SK-N-SH treated with all-trans-retinoic acid at 6 μM for 48 hours (cell line): Measurements from ENCODE around the gene LEMD3.

Experiments
- ATAC-seq: fragments of 200-7000 bp; cut with Tn5 transposase; 3 replicates; pipeline ENCODE4 v1.9.1; 2020; ENCODE audit warnings: mild to moderate bottlenecking, moderate library complexity
- ARNTL ChIP-seq: fragments of 450-650 bp; formaldehyde crosslinking; IDR thresholded peaks from 2 replicates; pipeline ENCODE4 v1.5.0; 2020; ENCODE audit warnings: low read depth, mild to moderate bottlenecking, moderate library complexity, borderline replicate concordance
- BACH2 ChIP-seq: fragments of 250-450 bp; sonication (Bioruptor Pico); IDR thresholded peaks from 2 replicates; pipeline ENCODE4 v1.9.0; 2021; ENCODE audit warnings: mild to moderate bottlenecking, borderline replicate concordance
- CSDC2 ChIP-seq: fragments of 250-450 bp; sonication (Bioruptor Pico); IDR thresholded peaks from 2 replicates; pipeline ENCODE4 v1.5.0; 2020; ENCODE audit warnings: mild to moderate bottlenecking, moderate library complexity
- ESRRG ChIP-seq: fragments of 250-450 bp; sonication (Bioruptor Pico); IDR thresholded peaks from 2 replicates; pipeline ENCODE4 v1.6.1; 2021; ENCODE audit warnings: mild to moderate bottlenecking
- GLIS3 ChIP-seq: fragments of 250-450 bp; sonication (Bioruptor Pico); IDR thresholded peaks from 2 replicates; pipeline ENCODE4 v1.5.0; 2020; ENCODE audit warnings: mild to moderate bottlenecking, moderate library complexity
- ISL1 ChIP-seq: fragments of 250-450 bp; sonication (Bioruptor Pico); IDR thresholded peaks from 2 replicates; pipeline ENCODE4 v2.1.2; 2022; ENCODE audit warnings: mild to moderate bottlenecking, moderate library complexity
- PPARA ChIP-seq: fragments of 250-450 bp; sonication (Bioruptor Pico); IDR thresholded peaks from 2 replicates; pipeline ENCODE4 v1.5.0; 2020; ENCODE audit warnings: mild to moderate bottlenecking, borderline replicate concordance
- RARB ChIP-seq: fragments of 250-450 bp; sonication (Bioruptor Pico); IDR thresholded peaks from 2 replicates; pipeline ENCODE4 v1.8.0; 2021; ENCODE audit warnings: mild to moderate bottlenecking, moderate library complexity
- SNAI2 ChIP-seq: fragments of 250-450 bp; sonication (Bioruptor Pico); IDR thresholded peaks from 2 replicates; pipeline ENCODE4 v1.5.0; 2020; ENCODE audit warnings: mild to moderate bottlenecking, moderate library complexity
- TCF4 ChIP-seq: fragments of 250-450 bp; sonication (Bioruptor Pico); IDR thresholded peaks from 2 replicates; pipeline ENCODE4 v1.8.0; 2021; ENCODE audit warnings: mild to moderate bottlenecking, moderate library complexity, borderline replicate concordance
- TOX ChIP-seq: fragments of 250-450 bp; sonication (Bioruptor Pico); IDR thresholded peaks from 2 replicates; pipeline ENCODE4 v1.8.0; 2021; ENCODE audit warnings: mild to moderate bottlenecking, moderate library complexity, borderline replicate concordance
- ZFP3 ChIP-seq: fragments of 250-450 bp; sonication (Bioruptor Pico); IDR thresholded peaks from 2 replicates; pipeline ENCODE4 v1.5.0; 2020; ENCODE audit warnings: mild to moderate bottlenecking, moderate library complexity
- ZFP30 ChIP-seq: fragments of 450-650 bp; formaldehyde crosslinking; IDR thresholded peaks from 2 replicates; pipeline ENCODE4 v1.5.0; 2022; ENCODE audit warnings: mild to moderate bottlenecking, moderate library complexity
- ZNF565 ChIP-seq: fragments of 450-650 bp; formaldehyde crosslinking; conservative IDR thresholded peaks from 2 replicates; pipeline ENCODE4 v1.5.0; 2020; ENCODE audit warnings: low read depth, mild to moderate bottlenecking, moderate library complexity
- ZNF70 ChIP-seq: fragments of 450-650 bp; formaldehyde crosslinking; IDR thresholded peaks from 2 replicates; pipeline ENCODE4 v1.5.0; 2020; ENCODE audit warnings: mild to moderate bottlenecking, moderate library complexity
- ZNF8 ChIP-seq: fragments of 450-650 bp; formaldehyde crosslinking; IDR thresholded peaks from 2 replicates; pipeline ENCODE4 v1.5.0; 2020; ENCODE audit warnings: mild to moderate bottlenecking, moderate library complexity
- TF ChIP-seq, protein P1 (sequence below): fragments of 250-450 bp; sonication (Bioruptor Pico); IDR thresholded peaks from 2 replicates; pipeline ENCODE4 v1.5.1; 2021; ENCODE audit warnings: mild to moderate bottlenecking, moderate library complexity
- TF ChIP-seq, protein P2 (sequence below): fragments of 250-450 bp; sonication (Bioruptor Pico); IDR thresholded peaks from 2 replicates; pipeline ENCODE4 v1.5.0; 2020; ENCODE audit warnings: mild to moderate bottlenecking, moderate library complexity
- TF ChIP-seq, protein P3 (sequence below): fragments of 250-450 bp; sonication (Bioruptor Pico); IDR thresholded peaks from 2 replicates; pipeline ENCODE4 v1.5.1; 2020; ENCODE audit warnings: low read depth, mild to moderate bottlenecking, moderate library complexity
- TF ChIP-seq, protein P4 (sequence below): fragments of 250-450 bp; sonication (Bioruptor Pico); IDR thresholded peaks from 2 replicates; pipeline ENCODE4 v1.8.0; 2020; ENCODE audit warnings: mild to moderate bottlenecking, moderate library complexity, borderline replicate concordance
- TF ChIP-seq, protein P5 (sequence below): fragments of 250-450 bp; sonication (Bioruptor Pico); IDR thresholded peaks from 2 replicates; pipeline ENCODE4 v1.8.0; 2021; ENCODE audit warnings: low read depth, mild to moderate bottlenecking, moderate library complexity, borderline replicate concordance

LEMD3 gene

DNA sequence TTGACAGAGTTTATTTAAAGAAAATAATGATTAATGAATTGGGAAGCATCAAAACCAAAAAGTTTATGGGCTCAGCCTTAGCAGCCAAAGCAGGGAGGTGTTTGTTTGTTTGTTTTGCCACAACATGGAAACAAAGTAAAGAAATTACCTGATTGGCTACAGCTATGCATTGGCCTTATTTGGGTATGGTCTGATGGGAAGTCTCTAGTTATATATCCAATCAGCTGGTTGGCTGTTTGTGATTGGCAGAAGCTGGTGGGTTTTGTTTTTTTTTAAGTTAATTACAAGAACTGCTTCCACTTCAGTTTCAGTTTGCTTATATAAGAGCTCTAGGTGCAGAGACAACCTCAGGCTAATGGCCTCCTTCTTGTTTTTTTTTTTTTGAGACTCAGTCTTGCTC, 4.6 kb upstream of the LEMD3 start:
- no peak for TF ChIP-seq TOX (CRISPR knock-in tag)
- no peak for TF ChIP-seq CSDC2 (CRISPR knock-in tag)

DNA sequence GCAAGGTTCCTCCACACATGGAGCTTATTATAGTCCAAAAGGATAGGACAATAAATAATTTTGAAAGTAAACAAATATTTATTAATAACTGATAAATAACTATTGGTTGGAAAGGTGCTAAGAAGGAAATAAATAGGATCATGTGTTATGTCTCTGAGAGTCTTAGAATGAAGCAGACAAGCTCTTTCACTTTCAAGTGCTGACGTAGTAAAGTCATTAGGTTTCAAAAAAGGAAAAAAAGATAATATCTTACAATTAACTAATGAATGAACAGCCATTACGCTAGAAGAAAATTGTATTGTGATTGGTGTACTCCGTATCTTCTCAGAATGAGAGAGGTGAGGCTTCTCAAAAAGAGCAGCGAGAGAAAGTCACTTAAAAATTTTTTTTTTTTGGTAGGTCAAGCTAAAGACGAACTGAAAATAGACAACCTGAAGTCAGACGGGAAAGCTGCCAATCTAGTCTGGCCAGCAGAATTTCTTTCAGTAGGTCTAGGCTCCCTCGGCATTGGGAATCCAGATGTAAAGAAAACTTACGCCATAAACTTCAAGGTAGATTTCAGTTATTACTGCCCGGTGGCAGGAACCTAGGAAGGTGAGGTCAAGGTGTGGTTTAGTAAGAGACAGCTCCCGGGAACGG, 583 bp upstream of the LEMD3 start:
- ATAC-seq = no peak
- TF ChIP-seq TCF4 (CRISPR knock-in tag) = no peak
- TF ChIP-seq ZNF565 (CRISPR knock-in tag) = no peak
- no peak for TF ChIP-seq ZFP3
- no peak for TF ChIP-seq GLIS3 (CRISPR knock-in tag)
- TF ChIP-seq, protein P1, sequence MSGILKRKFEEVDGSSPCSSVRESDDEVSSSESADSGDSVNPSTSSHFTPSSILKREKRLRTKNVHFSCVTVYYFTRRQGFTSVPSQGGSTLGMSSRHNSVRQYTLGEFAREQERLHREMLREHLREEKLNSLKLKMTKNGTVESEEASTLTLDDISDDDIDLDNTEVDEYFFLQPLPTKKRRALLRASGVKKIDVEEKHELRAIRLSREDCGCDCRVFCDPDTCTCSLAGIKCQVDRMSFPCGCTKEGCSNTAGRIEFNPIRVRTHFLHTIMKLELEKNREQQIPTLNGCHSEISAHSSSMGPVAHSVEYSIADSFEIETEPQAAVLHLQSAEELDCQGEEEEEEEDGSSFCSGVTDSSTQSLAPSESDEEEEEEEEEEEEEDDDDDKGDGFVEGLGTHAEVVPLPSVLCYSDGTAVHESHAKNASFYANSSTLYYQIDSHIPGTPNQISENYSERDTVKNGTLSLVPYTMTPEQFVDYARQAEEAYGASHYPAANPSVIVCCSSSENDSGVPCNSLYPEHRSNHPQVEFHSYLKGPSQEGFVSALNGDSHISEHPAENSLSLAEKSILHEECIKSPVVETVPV (CRISPR knock-in tag) = no peak
- TF ChIP-seq BACH2 (CRISPR knock-in tag) = no peak

More for the DNA sequence above, 4.6 kb upstream of the LEMD3 start:
- ATAC-seq = no peak

DNA sequence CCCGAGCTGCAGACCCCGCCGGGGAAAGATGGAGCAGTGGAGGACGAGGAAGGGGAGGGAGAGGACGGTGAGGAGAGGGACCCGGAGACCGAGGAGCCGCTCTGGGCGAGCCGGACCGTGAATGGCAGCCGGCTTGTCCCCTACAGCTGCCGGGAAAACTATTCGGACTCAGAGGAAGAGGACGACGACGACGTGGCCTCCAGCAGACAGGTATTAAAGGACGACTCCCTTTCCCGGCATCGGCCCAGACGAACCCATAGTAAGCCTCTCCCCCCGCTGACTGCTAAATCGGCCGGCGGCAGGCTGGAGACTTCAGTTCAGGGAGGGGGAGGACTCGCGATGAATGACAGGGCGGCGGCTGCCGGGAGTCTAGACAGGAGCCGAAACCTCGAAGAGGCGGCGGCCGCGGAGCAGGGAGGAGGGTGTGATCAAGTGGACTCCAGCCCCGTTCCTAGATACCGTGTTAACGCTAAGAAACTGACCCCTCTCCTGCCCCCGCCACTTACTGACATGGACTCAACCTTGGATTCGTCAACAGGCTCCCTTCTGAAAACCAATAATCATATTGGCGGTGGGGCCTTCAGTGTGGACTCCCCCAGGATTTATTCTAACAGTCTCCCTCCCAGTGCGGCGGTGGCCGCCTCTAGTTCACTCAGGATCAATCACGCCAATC, 962 bp downstream of the LEMD3 start:
- peak; percentile 64 for ATAC-seq
- TF ChIP-seq ESRRG (no peak), ARNTL (CRISPR knock-in tag) (no peak), TCF4 (CRISPR knock-in tag) (no peak), ZNF70 (CRISPR knock-in tag) (no peak), CSDC2 (CRISPR knock-in tag) (no peak), SNAI2 (CRISPR knock-in tag) (no peak)
- TF ChIP-seq, protein P2, sequence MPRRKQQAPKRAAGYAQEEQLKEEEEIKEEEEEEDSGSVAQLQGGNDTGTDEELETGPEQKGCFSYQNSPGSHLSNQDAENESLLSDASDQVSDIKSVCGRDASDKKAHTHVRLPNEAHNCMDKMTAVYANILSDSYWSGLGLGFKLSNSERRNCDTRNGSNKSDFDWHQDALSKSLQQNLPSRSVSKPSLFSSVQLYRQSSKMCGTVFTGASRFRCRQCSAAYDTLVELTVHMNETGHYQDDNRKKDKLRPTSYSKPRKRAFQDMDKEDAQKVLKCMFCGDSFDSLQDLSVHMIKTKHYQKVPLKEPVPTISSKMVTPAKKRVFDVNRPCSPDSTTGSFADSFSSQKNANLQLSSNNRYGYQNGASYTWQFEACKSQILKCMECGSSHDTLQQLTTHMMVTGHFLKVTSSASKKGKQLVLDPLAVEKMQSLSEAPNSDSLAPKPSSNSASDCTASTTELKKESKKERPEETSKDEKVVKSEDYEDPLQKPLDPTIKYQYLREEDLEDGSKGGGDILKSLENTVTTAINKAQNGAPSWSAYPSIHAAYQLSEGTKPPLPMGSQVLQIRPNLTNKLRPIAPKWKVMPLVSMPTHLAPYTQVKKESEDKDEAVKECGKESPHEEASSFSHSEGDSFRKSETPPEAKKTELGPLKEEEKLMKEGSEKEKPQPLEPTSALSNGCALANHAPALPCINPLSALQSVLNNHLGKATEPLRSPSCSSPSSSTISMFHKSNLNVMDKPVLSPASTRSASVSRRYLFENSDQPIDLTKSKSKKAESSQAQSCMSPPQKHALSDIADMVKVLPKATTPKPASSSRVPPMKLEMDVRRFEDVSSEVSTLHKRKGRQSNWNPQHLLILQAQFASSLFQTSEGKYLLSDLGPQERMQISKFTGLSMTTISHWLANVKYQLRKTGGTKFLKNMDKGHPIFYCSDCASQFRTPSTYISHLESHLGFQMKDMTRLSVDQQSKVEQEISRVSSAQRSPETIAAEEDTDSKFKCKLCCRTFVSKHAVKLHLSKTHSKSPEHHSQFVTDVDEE (CRISPR knock-in tag) = no peak

DNA sequence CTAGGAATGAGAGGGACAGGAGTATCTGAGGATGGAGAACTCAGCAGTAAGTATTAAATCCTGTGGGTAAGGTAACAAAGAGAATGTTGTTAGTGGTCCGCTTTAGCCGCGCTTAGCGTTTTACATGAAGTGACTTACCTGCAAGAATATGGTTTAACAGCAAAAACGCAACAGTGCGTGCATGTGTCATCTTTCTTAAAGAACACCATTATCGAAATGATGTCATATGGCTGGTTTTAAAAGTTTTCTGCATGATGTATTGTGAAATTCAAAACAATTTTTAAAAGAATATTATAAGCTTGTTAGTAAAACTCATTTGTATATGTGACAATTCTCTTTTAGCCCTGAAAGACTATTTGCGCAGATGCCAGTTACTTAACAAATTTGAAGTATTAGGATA, 1.7 kb downstream of the LEMD3 start:
- ATAC-seq = no peak
- TF ChIP-seq GLIS3 (CRISPR knock-in tag) (no peak), TOX (CRISPR knock-in tag) (no peak), PPARA (CRISPR knock-in tag) (no peak)
- TF ChIP-seq, protein P3, sequence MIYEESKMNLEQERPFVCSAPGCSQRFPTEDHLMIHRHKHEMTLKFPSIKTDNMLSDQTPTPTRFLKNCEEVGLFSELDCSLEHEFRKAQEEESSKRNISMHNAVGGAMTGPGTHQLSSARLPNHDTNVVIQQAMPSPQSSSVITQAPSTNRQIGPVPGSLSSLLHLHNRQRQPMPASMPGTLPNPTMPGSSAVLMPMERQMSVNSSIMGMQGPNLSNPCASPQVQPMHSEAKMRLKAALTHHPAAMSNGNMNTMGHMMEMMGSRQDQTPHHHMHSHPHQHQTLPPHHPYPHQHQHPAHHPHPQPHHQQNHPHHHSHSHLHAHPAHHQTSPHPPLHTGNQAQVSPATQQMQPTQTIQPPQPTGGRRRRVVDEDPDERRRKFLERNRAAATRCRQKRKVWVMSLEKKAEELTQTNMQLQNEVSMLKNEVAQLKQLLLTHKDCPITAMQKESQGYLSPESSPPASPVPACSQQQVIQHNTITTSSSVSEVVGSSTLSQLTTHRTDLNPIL (CRISPR knock-in tag) = no peak

DNA sequence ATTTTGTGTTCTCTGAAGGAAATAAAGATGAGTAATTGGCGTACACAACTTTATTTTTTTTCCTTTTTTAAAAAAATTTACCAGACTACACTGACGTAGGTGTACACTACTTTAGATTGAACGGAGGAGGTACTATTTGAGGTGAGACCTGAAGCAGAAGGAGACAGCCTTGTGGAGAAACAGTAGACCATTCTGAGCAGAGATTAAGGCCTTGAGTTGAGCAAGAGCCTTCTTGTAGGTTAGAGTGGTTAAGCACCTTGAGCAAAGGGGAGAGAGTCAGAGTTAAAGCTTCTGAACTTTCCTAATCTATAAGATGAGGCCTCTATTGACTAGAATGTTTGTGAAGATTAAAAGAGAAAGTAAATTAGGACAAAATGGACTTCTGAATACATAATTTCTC, 2.5 kb downstream of the LEMD3 start:
- no peak for ATAC-seq
- TF ChIP-seq ZNF8 (CRISPR knock-in tag) = no peak
- TF ChIP-seq RARB (CRISPR knock-in tag) = no peak
- no peak for TF ChIP-seq SNAI2 (CRISPR knock-in tag)
- no peak for TF ChIP-seq ISL1 (CRISPR knock-in tag)
- no peak for TF ChIP-seq CSDC2 (CRISPR knock-in tag)
- no peak for TF ChIP-seq ARNTL (CRISPR knock-in tag)
- TF ChIP-seq ESRRG = no peak
- TF ChIP-seq, protein P4, sequence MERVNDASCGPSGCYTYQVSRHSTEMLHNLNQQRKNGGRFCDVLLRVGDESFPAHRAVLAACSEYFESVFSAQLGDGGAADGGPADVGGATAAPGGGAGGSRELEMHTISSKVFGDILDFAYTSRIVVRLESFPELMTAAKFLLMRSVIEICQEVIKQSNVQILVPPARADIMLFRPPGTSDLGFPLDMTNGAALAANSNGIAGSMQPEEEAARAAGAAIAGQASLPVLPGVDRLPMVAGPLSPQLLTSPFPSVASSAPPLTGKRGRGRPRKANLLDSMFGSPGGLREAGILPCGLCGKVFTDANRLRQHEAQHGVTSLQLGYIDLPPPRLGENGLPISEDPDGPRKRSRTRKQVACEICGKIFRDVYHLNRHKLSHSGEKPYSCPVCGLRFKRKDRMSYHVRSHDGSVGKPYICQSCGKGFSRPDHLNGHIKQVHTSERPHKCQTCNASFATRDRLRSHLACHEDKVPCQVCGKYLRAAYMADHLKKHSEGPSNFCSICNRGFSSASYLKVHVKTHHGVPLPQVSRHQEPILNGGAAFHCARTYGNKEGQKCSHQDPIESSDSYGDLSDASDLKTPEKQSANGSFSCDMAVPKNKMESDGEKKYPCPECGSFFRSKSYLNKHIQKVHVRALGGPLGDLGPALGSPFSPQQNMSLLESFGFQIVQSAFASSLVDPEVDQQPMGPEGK (CRISPR knock-in tag) = no peak
- no peak for TF ChIP-seq ZNF565 (CRISPR knock-in tag)
- TF ChIP-seq ZFP30 = no peak
- no peak for TF ChIP-seq TOX (CRISPR knock-in tag)
- TF ChIP-seq, protein P5, sequence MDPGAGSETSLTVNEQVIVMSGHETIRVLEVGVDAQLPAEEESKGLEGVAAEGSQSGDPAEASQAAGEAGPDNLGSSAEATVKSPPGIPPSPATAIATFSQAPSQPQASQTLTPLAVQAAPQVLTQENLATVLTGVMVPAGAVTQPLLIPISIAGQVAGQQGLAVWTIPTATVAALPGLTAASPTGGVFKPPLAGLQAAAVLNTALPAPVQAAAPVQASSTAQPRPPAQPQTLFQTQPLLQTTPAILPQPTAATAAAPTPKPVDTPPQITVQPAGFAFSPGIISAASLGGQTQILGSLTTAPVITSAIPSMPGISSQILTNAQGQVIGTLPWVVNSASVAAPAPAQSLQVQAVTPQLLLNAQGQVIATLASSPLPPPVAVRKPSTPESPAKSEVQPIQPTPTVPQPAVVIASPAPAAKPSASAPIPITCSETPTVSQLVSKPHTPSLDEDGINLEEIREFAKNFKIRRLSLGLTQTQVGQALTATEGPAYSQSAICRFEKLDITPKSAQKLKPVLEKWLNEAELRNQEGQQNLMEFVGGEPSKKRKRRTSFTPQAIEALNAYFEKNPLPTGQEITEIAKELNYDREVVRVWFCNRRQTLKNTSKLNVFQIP (CRISPR knock-in tag) = no peak
- TF ChIP-seq, all 23 proteins: peak for 0
